Muscle layer of duodenum (tissue), 2 donors: ENCODE measurements around the gene GRM8.
"Not testable (repeated sequence)": the region's sequence is repeated elsewhere in the genome, so short reads cannot be mapped to it uniquely, and the experiment has no call there.

Experiments used
- H3K27ac ChIP-seq: one replicate; pipeline ENCODE4 v1.7.0; 2013; ENCODE audit warnings: mild to moderate bottlenecking, low read length
- H3K27me3 ChIP-seq: one replicate; pipeline ENCODE4 v1.7.0; 2013; ENCODE audit warnings: low read depth, mild to moderate bottlenecking, control low read depth, low read length
- H3K36me3 ChIP-seq, 2 donors: one replicate each; pipeline ENCODE4 v1.7.0; 2013; ENCODE audit warnings: low read length in 2 of 2, control low read depth in 1 of 2, mild to moderate bottlenecking in 1 of 2; ENCODE audit not compliant: insufficient read depth in 2 of 2, control insufficient read depth in 1 of 2
- H3K4me1 ChIP-seq, 2 donors: one replicate each; pipeline ENCODE4 v1.7.0; 2013; ENCODE audit warnings: low read length in 2 of 2, mild to moderate bottlenecking in 2 of 2, control low read depth in 1 of 2, moderate library complexity in 1 of 2; ENCODE audit not compliant: insufficient read depth in 2 of 2, control insufficient read depth in 1 of 2
- H3K4me3 ChIP-seq, 2 donors: one replicate each; pipeline ENCODE4 v1.7.0; 2013; ENCODE audit warnings: low read length in 2 of 2, low read depth in 1 of 2, mild to moderate bottlenecking in 1 of 2
- H3K9me3 ChIP-seq, 2 donors: one replicate each; pipeline ENCODE4 v1.7.0; 2013; ENCODE audit warnings: low read length in 2 of 2, control low read depth in 1 of 2, mild to moderate bottlenecking in 1 of 2; ENCODE audit not compliant: control insufficient read depth in 1 of 2
- donor health status: healthy.

The GRM8 gene

GRCh38 chr7:126908564-126908963 lies 344.2 kb downstream of the GRM8 start:
- H3K36me3 ChIP-seq, H3K4me3 ChIP-seq, H3K27me3 ChIP-seq, H3K9me3 ChIP-seq, H3K4me1 ChIP-seq, H3K27ac ChIP-seq: not testable (repeated sequence)

GRCh38 chr7:126907657-126908056 lies 345.1 kb downstream of the GRM8 start:
- H3K4me3 ChIP-seq, H3K36me3 ChIP-seq, H3K4me1 ChIP-seq, H3K27me3 ChIP-seq, H3K9me3 ChIP-seq, H3K27ac ChIP-seq: not testable (repeated sequence)

GRCh38 chr7:126905255-126905654 lies 347.5 kb downstream of the GRM8 start:
- H3K4me3 ChIP-seq, H3K36me3 ChIP-seq, H3K4me1 ChIP-seq, H3K9me3 ChIP-seq, H3K27ac ChIP-seq, H3K27me3 ChIP-seq: not testable (repeated sequence)

GRCh38 chr7:126901041-126901765 lies 351.5 kb downstream of the GRM8 start:
- not testable (repeated sequence) for H3K4me1 ChIP-seq, H3K36me3 ChIP-seq, H3K27me3 ChIP-seq, H3K4me3 ChIP-seq, H3K9me3 ChIP-seq, H3K27ac ChIP-seq

GRCh38 chr7:126887980-126888379 lies 364.8 kb downstream of the GRM8 start:
- not testable (repeated sequence) for H3K9me3 ChIP-seq, H3K27me3 ChIP-seq, H3K4me1 ChIP-seq, H3K4me3 ChIP-seq, H3K36me3 ChIP-seq, H3K27ac ChIP-seq

- not testable (repeated sequence) for H3K4me3 ChIP-seq, H3K27ac ChIP-seq, H3K9me3 ChIP-seq, H3K4me1 ChIP-seq, H3K27me3 ChIP-seq, H3K36me3 ChIP-seq
These were observed 365.2 kb downstream of the GRM8 start for GRCh38 chr7:126887560-126887959.

GRCh38 chr7:126882730-126883129 lies 370.0 kb downstream of the GRM8 start:
- H3K4me3 ChIP-seq, H3K4me1 ChIP-seq, H3K9me3 ChIP-seq, H3K27me3 ChIP-seq, H3K36me3 ChIP-seq, H3K27ac ChIP-seq: not testable (repeated sequence)

- H3K27ac ChIP-seq, H3K9me3 ChIP-seq, H3K36me3 ChIP-seq, H3K27me3 ChIP-seq, H3K4me1 ChIP-seq, H3K4me3 ChIP-seq: not testable (repeated sequence)
These were observed 370.8 kb downstream of the GRM8 start for GRCh38 chr7:126881908-126882307.

GRCh38 chr7:126881315-126881714 lies 371.4 kb downstream of the GRM8 start:
- H3K9me3 ChIP-seq: no peaks in the 10 kb centered on the region

GRCh38 chr7:126876536-126876935 lies 376.2 kb downstream of the GRM8 start:
- H3K9me3 ChIP-seq, H3K27me3 ChIP-seq, H3K4me1 ChIP-seq, H3K36me3 ChIP-seq, H3K27ac ChIP-seq, H3K4me3 ChIP-seq: not testable (repeated sequence)

More at GRCh38 chr7:126881315-126881714, 371.4 kb downstream of the GRM8 start:
- Histone ChIP-seq H3K4me3 (no peak overlapping the region), H3K4me1 (no peaks in the 10 kb centered on the region), H3K36me3 (no peaks in the 10 kb centered on the region), H3K27me3 (no peaks in the 10 kb centered on the region), H3K27ac (no peak overlapping the region)

GRCh38 chr7:126856691-126857291 lies 395.9 kb downstream of the GRM8 start:
- Histone ChIP-seq H3K9me3 (no peaks in the 10 kb centered on the region), H3K27me3 (no peaks in the 10 kb centered on the region), H3K27ac (no peak overlapping the region), H3K4me1 (no peaks in the 10 kb centered on the region), H3K4me3 (no peak overlapping the region), H3K36me3 (no peaks in the 10 kb centered on the region)

- H3K4me1 ChIP-seq: no peaks in the 10 kb centered on the region
- no peaks in the 10 kb centered on the region for H3K27me3 ChIP-seq
- H3K9me3 ChIP-seq: no peaks in the 10 kb centered on the region
- H3K27ac ChIP-seq: no peak overlapping the region
- no peak overlapping the region for H3K4me3 ChIP-seq
- H3K36me3 ChIP-seq: no peaks in the 10 kb centered on the region
These were observed 407.4 kb downstream of the GRM8 start for GRCh38 chr7:126845331-126845730.
